ENCODE measurements around the gene CHSY1. TPM values are rescaled to one million over a fixed set of nuclear protein-coding genes. Genes with fewer than 3 reads are reported as not detected.

The CHSY1 gene
- polyA plus RNA-seq, 1 experiment = 49.2 TPM

DNA sequence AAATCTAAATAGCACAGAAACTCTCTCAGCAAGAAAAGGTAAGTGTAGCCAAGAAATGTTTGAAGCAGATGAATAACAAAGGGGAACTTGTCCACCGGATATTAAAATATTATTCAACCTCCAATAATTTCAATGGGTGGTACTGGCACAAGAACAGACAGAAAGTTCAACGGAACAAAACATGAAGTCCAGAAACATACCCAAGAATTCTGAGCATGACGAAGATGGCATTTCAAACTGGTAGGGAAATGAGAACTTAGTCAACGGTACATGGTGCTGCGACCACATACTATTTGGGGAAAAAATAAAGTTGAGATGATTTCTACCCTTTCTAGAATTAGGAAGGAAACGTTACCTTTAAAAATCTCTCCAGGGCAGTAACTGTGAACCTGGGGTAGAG, 5.5 kb downstream of the CHSY1 start:
- Histone ChIP-seq H3K4me3 (ENCODE audit: low read depth, low read length) (no peak overlapping the region), H3K9me3 (ENCODE audit: control insufficient read depth, insufficient read depth, low read length) (no peaks in the 10 kb centered on the region; the same call in 1 of the 2 replicates), H3K27ac (ENCODE audit: low read depth, low read length) (no peak overlapping the region), H3K27me3 (ENCODE audit: control insufficient read depth, insufficient read depth, low read length) (no peaks in the 10 kb centered on the region)
- POLR2A ChIA-PET = no interaction called here
- no peak for DNase-seq (ENCODE audit: low read depth, low spot score)
- CTCF ChIA-PET = interaction anchor here (1.3 to 1.7 kb wide), 3 partner anchors 158 to 238 kb away, joined by 4 to 7 read pairs (median 5); no protein-coding TSS in a partner anchor
- TF ChIP-seq, protein P1, sequence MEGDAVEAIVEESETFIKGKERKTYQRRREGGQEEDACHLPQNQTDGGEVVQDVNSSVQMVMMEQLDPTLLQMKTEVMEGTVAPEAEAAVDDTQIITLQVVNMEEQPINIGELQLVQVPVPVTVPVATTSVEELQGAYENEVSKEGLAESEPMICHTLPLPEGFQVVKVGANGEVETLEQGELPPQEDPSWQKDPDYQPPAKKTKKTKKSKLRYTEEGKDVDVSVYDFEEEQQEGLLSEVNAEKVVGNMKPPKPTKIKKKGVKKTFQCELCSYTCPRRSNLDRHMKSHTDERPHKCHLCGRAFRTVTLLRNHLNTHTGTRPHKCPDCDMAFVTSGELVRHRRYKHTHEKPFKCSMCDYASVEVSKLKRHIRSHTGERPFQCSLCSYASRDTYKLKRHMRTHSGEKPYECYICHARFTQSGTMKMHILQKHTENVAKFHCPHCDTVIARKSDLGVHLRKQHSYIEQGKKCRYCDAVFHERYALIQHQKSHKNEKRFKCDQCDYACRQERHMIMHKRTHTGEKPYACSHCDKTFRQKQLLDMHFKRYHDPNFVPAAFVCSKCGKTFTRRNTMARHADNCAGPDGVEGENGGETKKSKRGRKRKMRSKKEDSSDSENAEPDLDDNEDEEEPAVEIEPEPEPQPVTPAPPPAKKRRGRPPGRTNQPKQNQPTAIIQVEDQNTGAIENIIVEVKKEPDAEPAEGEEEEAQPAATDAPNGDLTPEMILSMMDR (IDR thresholded peaks at IDR 0.05; ENCODE audit: low read depth, low read length) = no peak

DNA sequence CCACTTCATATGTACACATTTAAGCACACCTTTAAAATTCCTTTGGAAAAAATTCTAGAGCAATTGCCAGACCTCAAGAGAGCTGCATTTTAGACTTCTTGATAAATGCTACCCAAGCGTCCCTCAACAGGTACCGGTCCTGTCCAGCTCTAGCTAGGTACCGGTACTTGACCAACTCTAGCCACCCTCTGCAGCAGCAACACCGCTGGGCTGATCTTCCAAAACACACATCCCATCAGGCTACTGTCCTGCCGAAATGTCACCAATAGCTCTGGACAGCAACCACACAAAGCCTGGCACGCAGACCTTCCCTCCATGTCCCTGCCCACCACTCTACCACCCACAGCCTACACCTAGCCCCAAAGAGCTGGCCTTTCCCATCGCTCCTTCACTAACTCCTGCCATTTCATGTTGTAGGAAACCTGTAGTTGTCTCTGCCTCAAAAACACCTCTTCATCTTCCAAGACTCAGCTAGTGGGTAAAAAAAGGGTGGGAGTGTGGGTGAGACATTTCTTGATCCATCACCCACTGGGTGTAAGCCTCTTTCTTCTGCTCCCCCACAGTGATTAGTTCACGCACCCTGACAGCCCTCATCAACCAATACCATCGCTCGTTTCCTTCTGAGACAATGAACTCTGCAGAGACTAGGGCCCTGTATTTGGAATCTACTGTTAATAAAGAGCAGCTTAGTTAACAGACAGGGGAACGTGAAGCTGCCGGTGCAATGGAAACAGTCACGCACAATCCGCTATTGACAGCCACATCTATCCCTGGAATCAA, 6.8 kb downstream of the CHSY1 start:
- ChIA-PET POLR2A (no interaction called here), CTCF (interaction anchor here (1.0 to 1.7 kb wide), 5 partner anchors 13 to 238 kb away, joined by 3 to 5 read pairs (median 4); no protein-coding TSS in a partner anchor)
- Histone ChIP-seq H3K27ac (ENCODE audit: low read depth, low read length) (peak overlapping the region; percentile 42), H3K4me3 (ENCODE audit: low read depth, low read length) (peak overlapping the region; percentile 17; the same call in 1 of the 2 replicates), H3K27me3 (ENCODE audit: control insufficient read depth, insufficient read depth, low read length) (no peaks in the 10 kb centered on the region), H3K9me3 (ENCODE audit: control insufficient read depth, insufficient read depth, low read length) (no peaks in the 10 kb centered on the region)
- no peak for DNase-seq (ENCODE audit: low read depth, low spot score)
- TF ChIP-seq, protein P1 (IDR thresholded peaks at IDR 0.05; ENCODE audit: low read depth, low read length) = no peak

DNA sequence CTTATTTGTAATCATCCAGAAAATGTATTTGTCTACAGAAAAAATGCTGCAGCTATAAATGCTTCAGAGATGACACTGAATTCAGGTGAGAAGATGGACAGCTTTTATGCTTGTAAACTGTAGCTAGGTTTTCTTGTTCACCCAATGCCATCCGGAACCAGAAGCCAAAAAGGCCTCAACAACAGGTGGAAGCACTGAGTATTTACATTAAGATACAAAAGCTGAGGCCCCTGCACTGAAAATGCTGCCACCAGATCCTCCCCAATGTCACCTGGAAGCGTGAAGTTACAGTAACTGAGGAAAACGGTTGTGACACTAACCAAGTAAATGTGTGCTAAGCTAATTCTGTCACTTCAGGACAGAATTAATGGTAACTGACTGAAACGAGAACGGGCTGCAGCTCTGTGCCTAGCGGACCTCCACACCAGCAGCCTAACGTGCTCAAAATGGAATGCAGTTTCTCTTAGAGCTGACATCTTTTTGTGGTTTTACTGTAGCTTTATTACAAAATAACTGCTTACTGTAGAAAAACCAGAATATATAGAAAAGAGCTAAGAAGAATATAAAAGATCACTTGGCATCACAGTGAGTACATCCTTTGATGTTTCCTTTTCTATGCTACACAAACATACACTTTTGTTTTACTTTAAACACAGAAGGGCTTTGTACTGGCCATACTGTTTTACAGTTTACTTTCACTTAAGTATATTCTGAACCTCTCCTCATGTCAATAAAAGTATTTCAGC, 7.6 kb downstream of the CHSY1 start:
- Histone ChIP-seq H3K4me3 (ENCODE audit: low read depth, low read length) (no peak overlapping the region), H3K9me3 (ENCODE audit: control insufficient read depth, insufficient read depth, low read length) (no peaks in the 10 kb centered on the region), H3K27me3 (ENCODE audit: control insufficient read depth, insufficient read depth, low read length) (no peaks in the 10 kb centered on the region), H3K27ac (ENCODE audit: low read depth, low read length) (no peak overlapping the region)
- no peak for DNase-seq (ENCODE audit: low read depth, low spot score)
- ChIA-PET POLR2A (interaction anchor here (0.6 kb wide), 1 partner anchor 515 kb away, joined by 4 read pairs; no protein-coding TSS in a partner anchor), CTCF (interaction anchor here (1.0 to 1.7 kb wide), 4 partner anchors 12 to 228 kb away, joined by 3 to 5 read pairs (median 4); no protein-coding TSS in a partner anchor)
- TF ChIP-seq, protein P1 (IDR thresholded peaks at IDR 0.05; ENCODE audit: low read depth, low read length) = no peak

DNA sequence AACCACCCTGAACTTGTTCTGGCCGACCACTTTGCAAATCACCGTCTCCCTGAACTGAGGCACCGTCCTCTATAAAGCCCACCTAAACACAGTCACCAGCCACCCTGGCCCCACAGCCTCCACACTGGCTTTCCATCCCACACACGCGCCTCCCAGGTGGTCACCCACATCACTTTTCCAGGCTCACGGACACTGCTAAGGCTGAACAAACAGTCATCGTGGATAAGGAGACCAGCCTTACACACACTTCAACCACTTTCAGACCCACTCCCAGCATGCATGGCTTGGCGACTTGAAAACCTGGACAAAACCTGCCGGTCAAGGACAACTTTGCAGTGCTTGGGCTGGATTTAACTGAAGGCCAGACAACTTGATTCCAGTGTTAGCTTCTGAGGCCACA, 8.4 kb downstream of the CHSY1 start:
- TF ChIP-seq, protein P1 (IDR thresholded peaks at IDR 0.05; ENCODE audit: low read depth, low read length) = no peak
- Histone ChIP-seq H3K27ac (ENCODE audit: low read depth, low read length) (no peak overlapping the region), H3K4me3 (ENCODE audit: low read depth, low read length) (no peak overlapping the region), H3K9me3 (ENCODE audit: control insufficient read depth, insufficient read depth, low read length) (no peaks in the 10 kb centered on the region), H3K27me3 (ENCODE audit: control insufficient read depth, insufficient read depth, low read length) (no peaks in the 10 kb centered on the region)
- CTCF ChIA-PET = interaction anchor here (1.0 to 1.2 kb wide), 3 partner anchors 228 to 235 kb away, joined by 3 to 5 read pairs (median 5); no protein-coding TSS in a partner anchor
- POLR2A ChIA-PET = no interaction called here
- no peak for DNase-seq (ENCODE audit: low read depth, low spot score)
